ENCODE data around the gene MTCH2. TPM values are rescaled to one million over a fixed set of nuclear protein-coding genes. Genes with fewer than 3 reads are reported as not detected.

The MTCH2 gene
- total RNA-seq, 2 experiments from 2014 or later: 110 to 117 TPM

GRCh38 chr11:47569646-47570045 is 72.7 kb downstream of the MTCH2 start:
- DNase-seq: no peak
- peaks cover 18% of the 10 kb centered on the region for H3K4me1 Mint-ChIP-seq (ENCODE audit: low read depth)
- peaks cover 19% of the 10 kb centered on the region for H3K36me3 Mint-ChIP-seq
- H3K9me3 Mint-ChIP-seq: no peaks in the 10 kb centered on the region
- H3K27ac Mint-ChIP-seq: no peak overlapping the region
- CTCF ChIA-PET: interaction anchor here (1.2 kb wide), 1 partner anchor 18 kb away, joined by 4 read pairs; no protein-coding TSS in a partner anchor
- no peak overlapping the region for H3K4me3 Mint-ChIP-seq
- no peaks in the 10 kb centered on the region for H3K27me3 Mint-ChIP-seq
- intact Hi-C loops (cut with micrococcal nuclease): no loop called here
- POLR2A ChIA-PET: interaction anchor here (1.6 kb wide), 1 partner anchor 8 kb away, joined by 8 read pairs; the partner anchor contains the start of genes KBTBD4 and NDUFS3

Other genes with a start within 250 kb of the MTCH2 start
- gene SLC39A13, start 234.0 kb downstream of the MTCH2 start, total RNA-seq: 10 to 100 TPM; 17.7 to 18.0 TPM
- 100 to 1,000 TPM; 143 to 148 TPM for gene PSMC3, start 216.1 kb downstream of the MTCH2 start, total RNA-seq
- gene RAPSN, start 193.4 kb downstream of the MTCH2 start, total RNA-seq: under 1 TPM in 1 of 2 experiments, not detected in 1; 0.22 TPM
- gene CELF1, start 89.4 kb downstream of the MTCH2 start, total RNA-seq: 100 to 1,000 TPM; 103 to 115 TPM
- 10 to 100 TPM; 45.7 to 47.9 TPM for gene PTPMT1, start 77.0 kb downstream of the MTCH2 start, total RNA-seq
- gene KBTBD4, start 63.6 kb downstream of the MTCH2 start, total RNA-seq: 10 to 100 TPM; 18.7 to 18.8 TPM
- 10 to 100 TPM; 94.0 to 94.4 TPM for gene NDUFS3, start 63.5 kb downstream of the MTCH2 start, total RNA-seq
- not detected for gene FAM180B, start 55.9 kb downstream of the MTCH2 start, total RNA-seq
- gene C1QTNF4, start 48.1 kb downstream of the MTCH2 start, total RNA-seq: not detected
- 1 to 10 TPM; 4.2 to 5.0 TPM for gene AGBL2, start 72.8 kb upstream of the MTCH2 start, total RNA-seq
- 100 to 1,000 TPM in 1 of 2 experiments, 10 to 100 TPM in 1; 93.5 to 114 TPM for gene FNBP4, start 124.8 kb upstream of the MTCH2 start, total RNA-seq
- 10 to 100 TPM; 68.0 to 69.5 TPM for gene NUP160, start 205.8 kb upstream of the MTCH2 start, total RNA-seq